ENCODE measurements around the gene COL4A2. TPM values are rescaled to one million over a fixed set of nuclear protein-coding genes. Genes with fewer than 3 reads are reported as not detected.

The COL4A2 gene
- total and polyA plus RNA-seq, 12 donors: 70.9 to 1,589 (median 171) TPM

GRCh38 chr13:110316196-110316595, 9.1 kb downstream of the COL4A2 start:
- intact Hi-C loops (cut with DNase I): no loop called here
- H3K27me3 ChIP-seq: no peaks in the 10 kb centered on the region
- peak in 1 of 7 donors; percentile 18 for DNase-seq
- WGBS, 4 donors: 85 to 90% (median 88%) methylated on average over 10 of the region's 10 CpGs
- no peak overlapping the region for H3K27ac ChIP-seq
- no peaks in the 10 kb centered on the region for H3K36me3 ChIP-seq (replicated peaks in 1 of 2)
- no peak for TF ChIP-seq POLR2A (IDR thresholded peaks at IDR 0.05)
- TF ChIP-seq CTCF (IDR thresholded peaks at IDR 0.05): no peak
- H3K4me3 ChIP-seq: no peak overlapping the region
- H3K4me1 ChIP-seq (replicated peaks in 1 of 2): no peaks in the 10 kb centered on the region
- H3K9me3 ChIP-seq (replicated peaks in 1 of 3): no peaks in the 10 kb centered on the region

- no peak overlapping the region for H3K4me3 ChIP-seq
- TF ChIP-seq POLR2A (IDR thresholded peaks at IDR 0.05) (no peak), CTCF (IDR thresholded peaks at IDR 0.05) (no peak)
- H3K27me3 ChIP-seq: no peaks in the 10 kb centered on the region
- H3K9me3 ChIP-seq (replicated peaks in 1 of 3): no peaks in the 10 kb centered on the region
- H3K27ac ChIP-seq: no peak overlapping the region
- WGBS, 4 donors: 60 to 92% (median 88%) methylated on average over 5 of the region's 5 CpGs
- intact Hi-C loops (cut with DNase I): no loop called here
- DNase-seq: no peak
- no peaks in the 10 kb centered on the region for H3K4me1 ChIP-seq (replicated peaks in 1 of 2)
- H3K36me3 ChIP-seq (replicated peaks in 1 of 2): no peaks in the 10 kb centered on the region
These were observed 10.0 kb downstream of the COL4A2 start for GRCh38 chr13:110317093-110317492.

DNA sequence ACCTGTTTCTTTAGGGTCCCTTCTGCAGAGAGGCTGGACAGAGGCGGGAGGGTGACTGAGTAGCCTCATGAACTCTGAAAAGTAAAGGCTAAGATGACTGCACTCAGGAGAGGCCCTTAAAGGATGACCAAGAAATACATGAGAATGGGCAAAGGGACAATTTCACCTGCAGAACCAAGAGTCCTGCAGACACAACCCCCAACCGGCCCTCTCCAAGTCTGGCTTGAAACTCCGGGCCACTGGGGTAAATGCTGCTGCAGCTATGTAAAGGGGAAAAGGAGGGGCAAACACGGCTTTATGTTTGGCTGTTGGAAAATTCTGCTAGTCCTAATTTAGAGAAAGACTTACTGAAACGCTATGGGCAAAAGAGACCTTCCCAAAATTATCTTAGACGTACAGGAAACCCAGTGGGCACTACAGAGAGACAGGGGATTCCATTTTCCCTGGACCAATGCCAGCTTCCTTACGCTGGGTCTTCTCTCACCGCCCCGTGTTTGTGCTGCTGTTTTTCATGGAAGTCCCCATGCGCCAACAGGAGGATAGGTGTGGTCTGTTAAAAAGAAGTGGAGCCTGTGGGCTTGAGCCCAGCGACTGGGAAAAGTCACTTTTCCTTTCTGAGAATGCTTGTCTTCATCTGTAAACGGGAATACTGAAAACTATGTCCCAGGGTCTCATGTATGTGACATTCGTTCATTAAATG, 10.6 kb downstream of the COL4A2 start:
- Histone ChIP-seq H3K4me3 (no peak overlapping the region), H3K27me3 (no peaks in the 10 kb centered on the region), H3K4me1 (replicated peaks in 1 of 2) (no peaks in the 10 kb centered on the region), H3K9me3 (replicated peaks in 1 of 3) (no peaks in the 10 kb centered on the region), H3K36me3 (replicated peaks in 1 of 2) (no peaks in the 10 kb centered on the region), H3K27ac (no peak overlapping the region)
- DNase-seq: peak in 1 of 7 donors; percentile 19
- WGBS, 4 donors: 84 to 86% (median 85%) methylated on average over 13 of the region's 13 CpGs
- TF ChIP-seq CTCF (IDR thresholded peaks at IDR 0.05) (no peak), POLR2A (IDR thresholded peaks at IDR 0.05) (no peak)
- intact Hi-C loops (cut with DNase I): no loop called here

DNA sequence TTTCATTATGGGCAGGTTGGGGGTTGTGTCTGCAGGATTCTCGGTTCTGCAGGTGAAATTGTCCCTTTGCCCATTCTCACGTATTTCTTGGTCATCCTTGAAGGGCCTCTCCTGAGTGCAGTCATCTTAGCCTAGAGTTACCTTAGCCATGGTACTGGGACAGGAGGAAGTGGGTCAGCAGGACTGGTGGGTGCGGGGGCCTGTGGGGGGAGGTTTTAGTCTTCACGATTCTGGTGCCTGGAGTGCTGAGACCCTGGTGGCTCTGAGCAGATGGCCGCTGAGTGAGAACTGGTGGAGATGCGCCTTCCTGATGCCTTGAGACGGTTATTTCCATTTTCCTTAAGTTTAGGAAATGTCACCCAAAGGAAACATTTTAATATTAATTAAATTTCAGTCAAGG, 11.8 kb downstream of the COL4A2 start:
- no peaks in the 10 kb centered on the region for H3K4me1 ChIP-seq (replicated peaks in 1 of 2)
- no peaks in the 10 kb centered on the region for H3K36me3 ChIP-seq (replicated peaks in 1 of 2)
- peak overlapping the region in 1 of 5 donors; percentile 16 for H3K27ac ChIP-seq
- intact Hi-C loops (cut with DNase I): no loop called here
- H3K4me3 ChIP-seq: no peak overlapping the region
- no peaks in the 10 kb centered on the region for H3K27me3 ChIP-seq
- DNase-seq: peak in 1 of 7 donors; percentile 17
- TF ChIP-seq POLR2A (IDR thresholded peaks at IDR 0.05) (no peak), CTCF (IDR thresholded peaks at IDR 0.05) (no peak)
- whole genome bisulfite sequencing, 4 donors: 71 to 81% (median 78%) methylated on average over 7 of the region's 7 CpGs
- no peaks in the 10 kb centered on the region for H3K9me3 ChIP-seq (replicated peaks in 1 of 3)
